Measurements from ENCODE around the gene IRS4. TPM values are rescaled to one million over a fixed set of nuclear protein-coding genes. Genes with fewer than 3 reads are reported as not detected.
A peak's percentile ranks its signal among the peaks of the same experiment; 100 is the strongest.

Gene IRS4
- total and polyA plus RNA-seq, 8 donors, result 0.03 to 0.06 TPM; not detected in 6

DNA sequence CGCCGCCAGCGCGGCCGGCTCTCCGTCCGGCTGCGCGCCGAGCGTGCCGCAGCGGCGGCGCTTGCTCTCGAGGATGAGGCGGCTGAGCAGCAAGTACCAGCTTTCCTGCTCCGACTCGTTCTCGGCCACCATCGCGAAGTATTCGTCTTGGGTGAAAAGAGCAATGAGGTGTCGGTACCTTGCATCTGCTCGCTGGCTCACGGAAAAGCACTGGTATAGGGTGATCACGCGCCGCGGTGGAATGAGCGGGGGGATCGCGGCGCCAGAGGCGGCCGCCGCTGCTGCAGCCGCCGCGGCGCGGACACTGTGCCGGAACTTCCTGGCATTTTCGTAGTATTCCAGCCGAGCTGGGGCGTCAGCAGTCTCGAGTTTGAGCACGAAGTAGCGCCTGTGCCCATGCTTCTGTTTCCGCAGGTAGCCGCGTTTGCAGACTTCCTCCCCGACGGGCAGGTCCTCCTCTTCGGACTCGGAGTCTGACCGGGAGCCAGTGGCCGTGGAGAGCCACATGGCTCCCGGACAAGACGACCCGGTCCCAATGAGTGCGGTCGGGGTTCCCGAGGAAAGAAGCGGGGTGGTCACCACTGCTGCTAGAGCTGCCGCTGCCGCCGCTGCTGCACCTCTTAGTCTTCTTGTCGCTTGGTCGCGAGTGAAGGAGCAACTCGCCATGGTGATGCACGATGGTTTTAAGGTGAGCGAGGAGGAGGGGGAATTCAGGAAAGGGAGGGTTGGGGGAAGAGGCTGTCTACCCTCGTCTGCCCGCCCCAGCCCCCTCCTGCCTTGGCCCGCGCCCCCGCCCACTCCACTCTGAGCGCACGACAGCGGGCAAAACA is 469 bp downstream of the IRS4 start:
- DNase-seq, result peak in 2 of 6 donors; percentile 17 to 48
- ATAC-seq, result peak; percentile 33 to 47 (median 40)
- Histone ChIP-seq H3K4me3 (peak overlapping the region in 3 of 4 donors; percentile 6 to 42 (median 27)), H3K36me3 (no peaks in the 10 kb centered on the region), H3K27ac (no peak overlapping the region), H3K27me3 (peaks cover 0 to 59% (median 22%) of the 10 kb centered on the region in 4 donors), H3K9me3 (no peaks in the 10 kb centered on the region), H3K4me1 (no peaks in the 10 kb centered on the region)
- TF ChIP-seq, protein P1, sequence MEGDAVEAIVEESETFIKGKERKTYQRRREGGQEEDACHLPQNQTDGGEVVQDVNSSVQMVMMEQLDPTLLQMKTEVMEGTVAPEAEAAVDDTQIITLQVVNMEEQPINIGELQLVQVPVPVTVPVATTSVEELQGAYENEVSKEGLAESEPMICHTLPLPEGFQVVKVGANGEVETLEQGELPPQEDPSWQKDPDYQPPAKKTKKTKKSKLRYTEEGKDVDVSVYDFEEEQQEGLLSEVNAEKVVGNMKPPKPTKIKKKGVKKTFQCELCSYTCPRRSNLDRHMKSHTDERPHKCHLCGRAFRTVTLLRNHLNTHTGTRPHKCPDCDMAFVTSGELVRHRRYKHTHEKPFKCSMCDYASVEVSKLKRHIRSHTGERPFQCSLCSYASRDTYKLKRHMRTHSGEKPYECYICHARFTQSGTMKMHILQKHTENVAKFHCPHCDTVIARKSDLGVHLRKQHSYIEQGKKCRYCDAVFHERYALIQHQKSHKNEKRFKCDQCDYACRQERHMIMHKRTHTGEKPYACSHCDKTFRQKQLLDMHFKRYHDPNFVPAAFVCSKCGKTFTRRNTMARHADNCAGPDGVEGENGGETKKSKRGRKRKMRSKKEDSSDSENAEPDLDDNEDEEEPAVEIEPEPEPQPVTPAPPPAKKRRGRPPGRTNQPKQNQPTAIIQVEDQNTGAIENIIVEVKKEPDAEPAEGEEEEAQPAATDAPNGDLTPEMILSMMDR (IDR thresholded peaks at IDR 0.05), result no peak
- intact Hi-C loops (cut with DNase I), result no loop called here
- WGBS, 2 donors, result 1 to 24% methylated on average over 79 to 81 of the region's 82 CpGs
- FAIRE-seq, result no peak

- no peak for FAIRE-seq
- Histone ChIP-seq H3K9me3 (no peaks in the 10 kb centered on the region), H3K36me3 (no peaks in the 10 kb centered on the region), H3K27ac (no peak overlapping the region), H3K4me1 (no peaks in the 10 kb centered on the region), H3K27me3 (peaks cover 0 to 54% (median 21%) of the 10 kb centered on the region in 4 donors), H3K4me3 (peak overlapping the region in 2 of 4 donors; percentile 27 to 42)
- DNase-seq, result peak in 3 of 6 donors; percentile 20 to 60 (median 54)
- peak in 2 of 4 donors; percentile 59 to 66 for ATAC-seq
- WGBS, 2 donors, result 2 to 28% methylated on average over 36 of the region's 36 CpGs
- TF ChIP-seq, protein P1 (IDR thresholded peaks at IDR 0.05), result no peak
- intact Hi-C loops (cut with DNase I), result no loop called here
Measured at GRCh38 chrX:108735091-108735678, 1.2 kb downstream of the IRS4 start.

DNA sequence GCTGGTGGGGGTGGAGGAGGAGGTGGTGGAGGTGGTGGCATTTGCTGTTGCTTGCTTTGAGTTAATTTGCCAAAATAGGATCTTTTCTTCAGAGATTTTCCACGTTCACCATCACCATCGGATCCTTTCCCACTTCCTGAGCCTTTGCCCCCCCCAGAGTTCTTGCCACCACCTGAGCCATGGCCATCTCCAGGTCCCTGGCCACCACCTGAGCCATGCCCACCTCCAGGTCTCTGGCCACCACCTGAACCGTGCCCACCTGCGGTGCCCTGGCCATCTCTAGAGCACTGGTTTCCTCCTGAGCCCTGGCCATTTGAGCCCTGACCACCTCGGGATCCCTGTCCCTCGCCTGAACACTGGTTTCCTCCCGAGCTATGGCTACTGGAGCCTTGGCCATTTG is 1.9 kb downstream of the IRS4 start:
- TF ChIP-seq, protein P1 (IDR thresholded peaks at IDR 0.05), result no peak
- intact Hi-C loops (cut with DNase I), result no loop called here
- Histone ChIP-seq H3K9me3 (no peaks in the 10 kb centered on the region), H3K36me3 (no peaks in the 10 kb centered on the region), H3K27ac (no peak overlapping the region), H3K27me3 (peaks cover 0 to 49% (median 17%) of the 10 kb centered on the region in 4 donors), H3K4me1 (no peaks in the 10 kb centered on the region), H3K4me3 (no peak overlapping the region)
- DNase-seq, result peak in 1 of 6 donors; percentile 42
- ATAC-seq, result no peak
- 53 to 54% methylated on average over 7 of the region's 7 CpGs for WGBS, 2 donors
- FAIRE-seq, result no peak

DNA sequence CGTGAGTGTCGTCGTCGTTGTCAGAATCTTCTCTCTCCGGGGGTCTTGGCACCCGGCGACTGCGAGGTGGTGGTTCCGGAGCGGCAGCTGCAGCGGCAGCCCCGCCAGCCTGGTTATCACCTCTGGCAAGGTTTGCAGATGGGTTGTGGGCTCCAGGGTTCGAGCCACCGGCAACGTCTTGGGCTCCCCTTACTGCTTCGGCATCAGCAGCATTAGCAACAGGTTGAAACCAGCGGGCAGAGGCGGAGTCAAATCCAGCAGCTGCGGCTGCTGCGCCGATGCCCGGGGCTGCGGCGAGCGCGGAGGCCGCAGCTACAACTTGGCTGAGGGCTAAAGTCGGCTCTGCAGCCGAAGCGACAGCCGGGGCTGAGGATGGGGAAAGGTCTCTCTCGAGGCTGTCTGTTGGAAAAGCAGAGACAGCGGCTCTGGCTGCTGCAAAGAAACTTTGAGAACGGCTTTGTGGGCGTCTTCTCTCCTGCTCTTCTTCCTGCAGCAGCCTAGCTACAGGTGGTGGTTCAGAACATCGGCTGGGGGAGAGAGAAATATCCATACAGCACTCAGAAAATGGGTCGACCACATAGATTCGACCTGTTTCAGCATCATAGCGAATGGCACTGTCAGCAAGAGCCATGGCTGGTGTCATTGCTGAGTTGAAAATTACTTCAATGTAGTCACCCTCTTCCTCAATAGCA is 3.6 kb downstream of the IRS4 start:
- DNase-seq (peak in 1 of 6 donors; percentile 41), FAIRE-seq (no peak), ATAC-seq (no peak)
- H3K4me3 ChIP-seq, result no peak overlapping the region
- TF ChIP-seq, protein P1 (IDR thresholded peaks at IDR 0.05), result no peak
- no peaks in the 10 kb centered on the region for H3K9me3 ChIP-seq
- H3K27me3 ChIP-seq, result peaks cover 0 to 33% (median 14%) of the 10 kb centered on the region in 4 donors
- no peak overlapping the region for H3K27ac ChIP-seq
- no peaks in the 10 kb centered on the region for H3K4me1 ChIP-seq
- intact Hi-C loops (cut with DNase I), result no loop called here
- H3K36me3 ChIP-seq, result no peaks in the 10 kb centered on the region
- WGBS, 2 donors, result 4 to 18% methylated on average over 39 of the region's 39 CpGs
